SK-N-SH (cell line): ENCODE results near the gene PSENEN. TPM values are rescaled to one million over a fixed set of nuclear protein-coding genes. Genes with fewer than 3 reads are reported as not detected.
"Not testable (repeated sequence)": the region's sequence is repeated elsewhere in the genome, so short reads cannot be mapped to it uniquely, and the experiment has no call there.

Experiments
- CTCF ChIA-PET: fragments of 300-600, 350-600 bp; formaldehyde crosslinking; extraction: SDS; loops from one replicate; lab custom pipeline; 2021; lab: Yijun Ruan, JAX
- POLR2A ChIA-PET: fragments of 350-600 bp; sonication (Branson Sonifier 250); formaldehyde crosslinking; extraction: SDS; loops from one replicate; lab custom pipeline; 2020; ENCODE audit warnings: antibody characterized with exemption, inconsistent platforms; lab: Yijun Ruan, JAX
- DNase-seq: peaks from one replicate; pipeline ENCODE4 v3.0.0; 2012
- H2AFZ ChIP-seq: fragments of 200-600 bp; sonication (generic); 2 replicates; pipeline ENCODE4 v1.8.1; 2016; ENCODE audit warnings: antibody characterized with exemption, mild to moderate bottlenecking, low read depth
- H3F3A ChIP-seq: fragments of 200-600 bp; sonication (generic); replicated peaks from 2 replicates; pipeline ENCODE3; 2016; ENCODE audit warnings: antibody characterized with exemption, mild to moderate bottlenecking; ENCODE audit not compliant: insufficient read depth
- H3K27ac ChIP-seq, 2 experiments: fragments of 200-500 bp in 1 of 2; fragments of 200-600 bp in 1 of 2; sonication (Bioruptor generic) in 1 of 2; sonication (generic), shearing (Covaris generic) in 1 of 2; 2 replicates each; pipeline versions ENCODE4 v1.5.1 to v1.6.1; 2014 to 2016; ENCODE audit warnings: low read depth in 2 of 2, inconsistent platforms in 1 of 2, low read length in 1 of 2, mild to moderate bottlenecking in 1 of 2, mixed read lengths in 1 of 2
- H3K27me3 ChIP-seq: fragments of 200-600 bp; sonication (generic), shearing (Covaris generic); 2 replicates; pipeline ENCODE4 v1.6.1; 2016; ENCODE audit warnings: mixed run types; ENCODE audit not compliant: insufficient read depth
- H3K36me3 ChIP-seq, 2 experiments: fragments of 200-500 bp in 1 of 2; fragments of 200-600 bp in 1 of 2; sonication (Bioruptor generic) in 1 of 2; sonication (generic) in 1 of 2; replicated peaks in 1 of 2; 2 replicates each; pipeline versions ENCODE3 to v1.5.1; 2014 to 2016; ENCODE audit warnings: low read length in 1 of 2, mild to moderate bottlenecking in 1 of 2; ENCODE audit not compliant: insufficient read depth in 2 of 2, control insufficient read depth in 1 of 2
- H3K4me1 ChIP-seq, 2 experiments: fragments of 200-500 bp in 1 of 2; fragments of 200-600 bp in 1 of 2; sonication (Bioruptor generic) in 1 of 2; sonication (generic), shearing (Covaris generic) in 1 of 2; 2 replicates each; pipeline versions ENCODE4 v1.5.1 to v1.6.1; 2014 to 2016; ENCODE audit warnings: low read depth in 1 of 2, low read length in 1 of 2, mixed run types in 1 of 2; ENCODE audit not compliant: insufficient read depth in 2 of 2, control insufficient read depth in 1 of 2
- H3K4me2 ChIP-seq: fragments of 200-600 bp; sonication (generic), shearing (Covaris generic); 2 replicates; pipeline ENCODE4 v1.6.1; 2017; ENCODE audit warnings: mixed run types
- H3K4me3 ChIP-seq, 2 experiments: fragments of 200-500 bp in 1 of 2; fragments of 200-600 bp in 1 of 2; sonication (Bioruptor generic) in 1 of 2; sonication (generic), shearing (Covaris generic) in 1 of 2; 2 replicates each; pipeline versions ENCODE4 v1.5.1 to v1.8.1; 2014 to 2016; ENCODE audit warnings: low read depth in 2 of 2, inconsistent platforms in 1 of 2, low read length in 1 of 2, mild to moderate bottlenecking in 1 of 2, mixed read lengths in 1 of 2, moderate library complexity in 1 of 2
- H3K79me2 ChIP-seq: fragments of 200-600 bp; sonication (generic); 2 replicates; pipeline ENCODE4 v1.8.1; 2017; ENCODE audit warnings: mild to moderate bottlenecking; ENCODE audit not compliant: insufficient read depth
- H3K9ac ChIP-seq: fragments of 200-600 bp; sonication (generic); 2 replicates; pipeline ENCODE4 v1.6.1; 2017; ENCODE audit warnings: mixed run types
- H3K9me2 ChIP-seq: fragments of 200-600 bp; sonication (generic); 2 replicates; pipeline ENCODE4 v1.6.1; 2017; ENCODE audit warnings: mixed run types
- H3K9me3 ChIP-seq: fragments of 200-600 bp; sonication (generic); 2 replicates; pipeline ENCODE4 v1.6.1; 2017; ENCODE audit warnings: mixed run types, mild to moderate bottlenecking, moderate library complexity
- H4K20me1 ChIP-seq: fragments of 200-600 bp; sonication (generic); 2 replicates; pipeline ENCODE4 v1.6.1; 2017; ENCODE audit warnings: mild to moderate bottlenecking, mixed run types; ENCODE audit not compliant: insufficient read depth
- CHD2 ChIP-seq: fragments of 150-350 bp; IDR thresholded peaks from 2 replicates; pipeline ENCODE4 v1.6.1; 2018; ENCODE audit warnings: low read length; ENCODE audit not compliant: partially characterized antibody
- EP300 ChIP-seq, 2 experiments: IDR thresholded peaks; 2 replicates each; pipeline versions ENCODE4 v1.4.0 to v1.6.1; 2012; ENCODE audit warnings: borderline replicate concordance in 1 of 2, low read depth in 1 of 2, low read length in 1 of 2
- FOSL2 ChIP-seq: IDR thresholded peaks from 2 replicates; pipeline ENCODE4 v1.4.0; 2012; ENCODE audit warnings: low read depth, mild to moderate bottlenecking, moderate library complexity, borderline replicate concordance
- FOXJ3 ChIP-seq: sonication (generic); formaldehyde crosslinking; IDR thresholded peaks from 2 replicates; pipeline ENCODE4 v1.5.1; 2020; ENCODE audit warnings: mild to moderate bottlenecking, missing genetic modification reagents
- FOXM1 ChIP-seq: IDR thresholded peaks from 2 replicates; pipeline ENCODE4 v1.4.0; 2012; ENCODE audit warnings: low read depth, mild to moderate bottlenecking
- GABPA ChIP-seq: IDR thresholded peaks from 2 replicates; pipeline ENCODE4 v1.4.0; 2012; ENCODE audit warnings: low read depth, mild to moderate bottlenecking
- JUND ChIP-seq: IDR thresholded peaks from 2 replicates; pipeline ENCODE4 v1.4.0; 2012
- MXI1 ChIP-seq: IDR thresholded peaks from 2 replicates; pipeline ENCODE4 v1.6.1; 2012; ENCODE audit warnings: mild to moderate bottlenecking, low read depth, low read length, improper control_type of control experiment
- NFIC ChIP-seq: IDR thresholded peaks from 2 replicates; pipeline ENCODE4 v1.4.0; 2012; ENCODE audit warnings: borderline replicate concordance
- NRF1 ChIP-seq: IDR thresholded peaks from 2 replicates; pipeline ENCODE4 v1.6.1; 2012; ENCODE audit warnings: low read depth, mild to moderate bottlenecking, low read length
- POLR2AphosphoS5 ChIP-seq: IDR thresholded peaks from 2 replicates; pipeline ENCODE4 v1.6.1; 2012; ENCODE audit warnings: low read depth, low read length
- RAD21 ChIP-seq: IDR thresholded peaks from 2 replicates; pipeline ENCODE4 v1.6.1; 2012; ENCODE audit warnings: mild to moderate bottlenecking, low read length
- RCOR1 ChIP-seq: fragments of 150-350 bp; IDR thresholded peaks from 2 replicates; pipeline ENCODE4 v1.6.1; 2017; ENCODE audit warnings: antibody characterized with exemption, low read length
- SIN3A ChIP-seq: IDR thresholded peaks from 2 replicates; pipeline ENCODE4 v1.6.1; 2012; ENCODE audit warnings: low read depth, mild to moderate bottlenecking, low read length, moderate library complexity, borderline replicate concordance
- SMC3 ChIP-seq: IDR thresholded peaks from 2 replicates; pipeline ENCODE4 v1.6.1; 2012; ENCODE audit warnings: low read depth, low read length, improper control_type of control experiment
- TAF1 ChIP-seq: IDR thresholded peaks from 2 replicates; pipeline ENCODE4 v1.6.1; 2012; ENCODE audit warnings: low read depth, mild to moderate bottlenecking, low read length, moderate library complexity, borderline replicate concordance
- TEAD4 ChIP-seq: IDR thresholded peaks from 2 replicates; pipeline ENCODE4 v1.4.0; 2012; ENCODE audit warnings: mild to moderate bottlenecking, borderline replicate concordance; ENCODE audit not compliant: insufficient read depth
- ZBTB33 ChIP-seq: IDR thresholded peaks from 2 replicates; pipeline ENCODE4 v1.4.0; 2012; ENCODE audit warnings: low read depth, borderline replicate concordance
- WGBS: methylation state at CpG from one replicate; pipeline ENCODE4 v1.1.6; 2017; ENCODE audit warnings: low lambda C conversion rate; 5-methylcytosine and 5-hydroxymethylcytosine counted together
- polyA plus RNA-seq, 3 experiments: library from polyadenylated mRNA; depleted of rRNA; stranded (reverse); fragments of >200 nt; gene quantifications; 2 replicates each; pipeline ENCODE4 v1.2.3, GENCODE V29; 2012

Gene PSENEN
- polyA plus RNA-seq, 1 of the 3 experiments (the other 2 are of a cell fraction), result 99.2 TPM

GRCh38 chr19:35722897-35723296 lies 22.6 kb upstream of the PSENEN start:
- H4K20me1 ChIP-seq, result peaks cover 28% of the 10 kb centered on the region
- H3K27me3 ChIP-seq, result no peaks in the 10 kb centered on the region
- H3K9ac ChIP-seq, result no peak overlapping the region
- peaks cover 0 to 11% of the 10 kb centered on the region in 2 experiments; a peak in 2 of 4 replicates for H3K4me1 ChIP-seq
- TF ChIP-seq NFIC (no peak), SIN3A (no peak), ZBTB33 (no peak), RAD21 (no peak), FOXM1 (no peak), RCOR1 (no peak), SMC3 (no peak), POLR2AphosphoS5 (no peak), NRF1 (no peak), EP300 (IDR thresholded peaks at IDR 0.05; ENCODE audit: borderline replicate concordance in 1 of 2, low read depth in 1 of 2, low read length in 1 of 2) (no peak), FOXJ3 (CRISPR knock-in tag) (no peak), TAF1 (no peak), MXI1 (no peak), JUND (no peak), GABPA (no peak), FOSL2 (no peak)
- no peak overlapping the region for H3K4me3 ChIP-seq
- H3K9me3 ChIP-seq, result no peaks in the 10 kb centered on the region
- H3K36me3 ChIP-seq, result peaks cover 20 to 70% of the 10 kb centered on the region in 2 experiments
- H3K27ac ChIP-seq, result no peak overlapping the region
- 88% methylated on average over 9 of the region's 16 CpGs for WGBS
- POLR2A ChIA-PET, result interaction anchor here (0.7 to 1.4 kb wide), 2 partner anchors 17 to 78 kb away, joined by 3 to 5 read pairs; no protein-coding TSS in a partner anchor
- DNase-seq, result no peak
- no peak overlapping the region for H2AFZ ChIP-seq
- no peaks in the 10 kb centered on the region for H3F3A ChIP-seq
- no peaks in the 10 kb centered on the region for H3K9me2 ChIP-seq
- H3K79me2 ChIP-seq, result peaks cover 28% of the 10 kb centered on the region
- H3K4me2 ChIP-seq, result no peak overlapping the region
- CTCF ChIA-PET, result no interaction called here

- POLR2A ChIA-PET, result interaction anchor here (0.7 to 1.4 kb wide), 2 partner anchors 17 to 78 kb away, joined by 3 to 5 read pairs; no protein-coding TSS in a partner anchor
- peaks cover 20 to 77% of the 10 kb centered on the region in 2 experiments for H3K36me3 ChIP-seq
- CTCF ChIA-PET, result interaction anchor here (0.7 kb wide), 1 partner anchor 21 kb away, joined by 3 read pairs; no protein-coding TSS in a partner anchor
Measured at GRCh38 chr19:35723671-35724070, 21.8 kb upstream of the PSENEN start.

DNA sequence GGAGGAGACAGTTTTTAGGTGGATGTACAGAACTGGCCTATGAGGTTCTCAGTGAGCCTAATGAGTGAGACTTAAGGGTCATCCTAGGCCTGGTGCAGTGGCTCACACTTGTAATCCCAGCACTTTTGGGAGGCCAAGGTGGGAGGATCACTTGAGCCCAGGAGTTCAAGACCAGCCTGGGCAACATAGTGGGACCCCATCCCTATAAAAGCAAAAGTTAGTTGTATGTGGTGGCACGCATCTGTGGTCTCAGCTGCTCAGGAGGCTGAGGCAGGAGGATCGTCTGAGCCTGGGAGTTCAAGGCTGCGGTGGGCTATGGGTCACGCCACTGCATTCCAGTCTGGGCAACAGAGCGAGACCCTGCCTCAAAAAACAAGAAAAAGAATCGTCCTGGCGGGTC lies 21.3 kb upstream of the PSENEN start:
- H3K9me2 ChIP-seq, H3K9ac ChIP-seq, H3K4me1 ChIP-seq, DNase-seq, H3K27me3 ChIP-seq, H3K4me3 ChIP-seq, H3K4me2 ChIP-seq, H3K27ac ChIP-seq, H2AFZ ChIP-seq, H3F3A ChIP-seq, H3K9me3 ChIP-seq: not testable (repeated sequence)
- ChIA-PET CTCF (interaction anchor here (0.5 kb wide), 1 partner anchor 31 kb away, joined by 3 read pairs; no protein-coding TSS in a partner anchor), POLR2A (interaction anchor here (1.4 kb wide), 1 partner anchor 16 kb away, joined by 5 read pairs; no protein-coding TSS in a partner anchor)
- H4K20me1 ChIP-seq, result peaks cover 22% of the 10 kb centered on the region
- H3K79me2 ChIP-seq, result peaks cover 17% of the 10 kb centered on the region
- WGBS, result 89% methylated on average over 7 of the region's 7 CpGs
- peaks cover 22 to 81% of the 10 kb centered on the region in 2 experiments for H3K36me3 ChIP-seq

More at GRCh38 chr19:35723671-35724070, 21.8 kb upstream of the PSENEN start:
- no peak for DNase-seq
- Histone ChIP-seq H3K4me3 (no peak overlapping the region), H3K27me3 (no peaks in the 10 kb centered on the region), H3K4me2 (no peak overlapping the region), H3K9me3 (no peaks in the 10 kb centered on the region), H2AFZ (no peak overlapping the region), H3K4me1 (peaks cover 0 to 9% of the 10 kb centered on the region in 2 experiments; a peak in 2 of 4 replicates), H3K9ac (no peak overlapping the region), H3K27ac (no peak overlapping the region), H3K9me2 (no peaks in the 10 kb centered on the region), H3K79me2 (peaks cover 21% of the 10 kb centered on the region), H4K20me1 (peaks cover 26% of the 10 kb centered on the region), H3F3A (no peaks in the 10 kb centered on the region)
- TF ChIP-seq TEAD4 (no peak), CHD2 (no peak)
- 91% methylated on average over 18 of the region's 24 CpGs for WGBS
